Endodermal cell (in vitro differentiated cells): ENCODE data around the gene PLEKHG3. TPM values are rescaled to one million over a fixed set of nuclear protein-coding genes. Genes with fewer than 3 reads are reported as not detected.
"Not testable (repeated sequence)": the region's sequence is repeated elsewhere in the genome, so short reads cannot be mapped to it uniquely, and the experiment has no call there.

Experiments
- DNase-seq: peaks from one replicate; pipeline ENCODE4 v3.0.0-alpha.2; 2017
- H3K27ac ChIP-seq: 2 replicates; pipeline ENCODE4 v1.5.1; 2013; ENCODE audit warnings: mild to moderate bottlenecking, low read depth, low read length, moderate library complexity
- H3K27me3 ChIP-seq: 2 replicates; pipeline ENCODE4 v1.6.1; 2013; ENCODE audit warnings: mild to moderate bottlenecking, low read length, moderate library complexity; ENCODE audit not compliant: insufficient read depth, control insufficient read depth, poor library complexity, severe bottlenecking
- H3K36me3 ChIP-seq: 2 replicates; pipeline ENCODE4 v1.7.0; 2013; ENCODE audit warnings: mild to moderate bottlenecking, low read length, moderate library complexity; ENCODE audit not compliant: control insufficient read depth, insufficient read depth
- H3K4me1 ChIP-seq: one replicate; pipeline ENCODE4 v1.7.0; 2013; ENCODE audit warnings: low read length; ENCODE audit not compliant: control insufficient read depth, insufficient read depth
- H3K4me3 ChIP-seq: 2 replicates; pipeline ENCODE4 v1.5.1; 2013; ENCODE audit warnings: mild to moderate bottlenecking, low read length, moderate library complexity
- H3K9ac ChIP-seq: 2 replicates; pipeline ENCODE4 v1.6.1; 2013; ENCODE audit warnings: mild to moderate bottlenecking, low read length, moderate library complexity; ENCODE audit not compliant: poor library complexity, severe bottlenecking; ENCODE audit errors: extremely low read depth
- H3K9me3 ChIP-seq: 2 replicates; pipeline ENCODE4 v1.6.1; 2013; ENCODE audit warnings: mild to moderate bottlenecking, low read length, moderate library complexity; ENCODE audit not compliant: control insufficient read depth
- H3K27ac Mint-ChIP-seq: 2 replicates; pipeline ENCODE4 v1.8.0; 2020; ENCODE audit warnings: mixed read lengths
- H3K27me3 Mint-ChIP-seq: 2 replicates; pipeline ENCODE4 v1.8.0; 2021; ENCODE audit warnings: mild to moderate bottlenecking, mixed read lengths; ENCODE audit not compliant: insufficient read depth
- H3K36me3 Mint-ChIP-seq: 2 replicates; pipeline ENCODE4 v1.8.0; 2020; ENCODE audit warnings: low read depth, mixed read lengths
- H3K4me1 Mint-ChIP-seq: 2 replicates; pipeline ENCODE4 v1.8.0; 2020; ENCODE audit warnings: mixed read lengths
- H3K4me3 Mint-ChIP-seq: 2 replicates; pipeline ENCODE4 v1.8.0; 2020; ENCODE audit warnings: mild to moderate bottlenecking, moderate library complexity, mixed read lengths
- H3K9me3 Mint-ChIP-seq: 2 replicates; pipeline ENCODE4 v1.8.0; 2020; ENCODE audit warnings: mild to moderate bottlenecking, mixed read lengths
- CTCF ChIP-seq: fragments of 200-600 bp; sonication (generic); conservative IDR thresholded peaks from 2 replicates; pipeline ENCODE4 v1.5.0; 2021; ENCODE audit warnings: antibody characterized with exemption, mild to moderate bottlenecking
- WGBS, 2 experiments: methylation state at CpG; one replicate each; pipeline versions ENCODE4 v1.1.5 to v1.1.7; 2013; ENCODE audit warnings: missing lambda C conversion rate in 2 of 2, mixed read lengths in 1 of 2; ENCODE audit not compliant: insufficient coverage in 1 of 2, insufficient read length in 1 of 2; 5-methylcytosine and 5-hydroxymethylcytosine counted together
- total RNA-seq, 2 donors: library from RNA; stranded (reverse); fragmentation: NEBNext Ultra II Directional in 1 of 2; extraction: Animal tissue kit (Norgen Biotek cat#: 25700) in 1 of 2; gene quantifications; 2 replicates in 1 of 2; 3 replicates in 1 of 2; pipeline ENCODE4 v1.2.1, GENCODE V29; 2021

PLEKHG3 gene
- total RNA-seq, 2 donors from 2014 or later, result 31.7 to 52.6 TPM

- H3K4me1 ChIP-seq, result no peaks in the 10 kb centered on the region
- no peaks in the 10 kb centered on the region for H3K36me3 ChIP-seq
- no peak overlapping the region for H3K4me3 Mint-ChIP-seq
- H3K4me3 ChIP-seq, result no peak overlapping the region
- H3K9me3 ChIP-seq, result peaks cover 29% of the 10 kb centered on the region
- no peaks in the 10 kb centered on the region for H3K27me3 ChIP-seq
- H3K27me3 Mint-ChIP-seq, result no peaks in the 10 kb centered on the region
- 95 to 98% methylated on average over 18 to 35 of the region's 35 CpGs for WGBS, 2 experiments
- DNase-seq, result no peak
- no peak for TF ChIP-seq CTCF
- H3K9me3 Mint-ChIP-seq, result peaks cover 27% of the 10 kb centered on the region
- peaks cover 2% of the 10 kb centered on the region for H3K4me1 Mint-ChIP-seq
- H3K9ac ChIP-seq, result no peak overlapping the region
- H3K27ac Mint-ChIP-seq, result no peak overlapping the region
- no peaks in the 10 kb centered on the region for H3K36me3 Mint-ChIP-seq
- no peak overlapping the region for H3K27ac ChIP-seq
Observed at GRCh38 chr14:64658201-64658600, 46.0 kb upstream of the PLEKHG3 start.

DNA sequence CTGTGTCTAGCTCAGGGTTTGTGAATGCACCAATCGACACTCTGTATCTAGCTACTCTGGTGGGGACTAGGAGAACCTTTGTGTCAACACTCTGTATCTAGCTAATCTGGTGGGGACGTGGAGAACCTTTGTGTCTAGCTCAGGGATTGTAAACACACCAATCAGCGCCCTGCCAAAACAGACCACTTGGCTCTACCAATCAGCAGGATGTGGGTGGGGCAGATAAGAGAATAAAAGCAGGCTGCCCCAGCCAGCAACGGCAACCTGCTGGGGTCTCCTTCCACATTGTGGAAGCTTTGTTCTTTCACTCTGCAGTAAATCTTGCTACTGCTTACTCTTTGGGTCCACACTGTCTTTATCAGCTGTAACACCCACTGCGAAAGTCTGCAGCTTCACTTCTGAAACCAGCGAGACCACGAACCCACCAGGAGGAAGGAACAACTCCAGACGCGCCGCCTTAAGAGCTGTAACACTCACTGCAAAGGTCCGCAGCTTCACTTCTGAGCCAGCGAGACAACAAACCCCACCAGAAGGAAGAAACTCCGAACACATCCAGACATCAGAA, 45.4 kb upstream of the PLEKHG3 start:
- Histone ChIP-seq H3K4me3 (peak overlapping the region; percentile 62), H3K9me3 (peaks cover 29% of the 10 kb centered on the region)
- not testable (repeated sequence) for H3K27me3 Mint-ChIP-seq, H3K4me1 Mint-ChIP-seq, H3K4me3 Mint-ChIP-seq, H3K27me3 ChIP-seq, H3K27ac ChIP-seq, DNase-seq, H3K36me3 ChIP-seq, H3K9ac ChIP-seq, H3K27ac Mint-ChIP-seq, H3K36me3 Mint-ChIP-seq, H3K4me1 ChIP-seq
- peaks cover 27% of the 10 kb centered on the region for H3K9me3 Mint-ChIP-seq
- WGBS, 2 experiments, result 87 to 91% methylated on average over 5 to 13 of the region's 13 CpGs

- no peak overlapping the region for H3K27ac Mint-ChIP-seq
- peaks cover 29% of the 10 kb centered on the region for H3K9me3 ChIP-seq
- H3K36me3 ChIP-seq, result no peaks in the 10 kb centered on the region
- no peaks in the 10 kb centered on the region for H3K36me3 Mint-ChIP-seq
- no peak overlapping the region for H3K27ac ChIP-seq
- WGBS, 2 experiments, result 93 to 100% methylated on average over 1 to 5 of the region's 5 CpGs
- H3K27me3 Mint-ChIP-seq, result no peaks in the 10 kb centered on the region
- no peak for DNase-seq
- H3K4me1 Mint-ChIP-seq, result peaks cover 2% of the 10 kb centered on the region
- TF ChIP-seq CTCF, result no peak
- H3K4me3 ChIP-seq, result peak overlapping the region; percentile 62
- H3K9ac ChIP-seq, result no peak overlapping the region
- no peaks in the 10 kb centered on the region for H3K27me3 ChIP-seq
- no peaks in the 10 kb centered on the region for H3K4me1 ChIP-seq
- H3K9me3 Mint-ChIP-seq, result peaks cover 27% of the 10 kb centered on the region
- H3K4me3 Mint-ChIP-seq, result no peak overlapping the region
Observed at GRCh38 chr14:64659366-64659765, 44.9 kb upstream of the PLEKHG3 start.

DNA sequence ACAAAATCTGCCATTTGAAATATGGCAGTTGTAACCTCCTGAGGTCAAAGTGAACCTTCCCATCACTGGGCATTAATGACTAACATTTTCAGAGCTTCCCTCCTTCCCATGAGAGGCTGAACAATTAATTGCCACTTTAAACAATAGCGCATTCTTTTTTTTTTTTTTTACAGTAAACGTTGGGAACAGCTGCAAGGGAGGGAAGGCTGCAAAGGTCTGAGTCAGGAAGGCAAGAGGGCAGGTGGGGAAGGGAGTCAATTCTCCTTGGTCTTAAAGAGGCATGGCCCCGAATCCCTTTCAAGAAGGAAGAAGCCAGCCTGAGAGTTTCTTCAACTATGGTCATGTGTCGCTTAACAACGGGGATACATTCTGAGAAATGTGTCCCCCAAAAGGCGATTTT, 41.0 kb upstream of the PLEKHG3 start:
- no peaks in the 10 kb centered on the region for H3K27me3 ChIP-seq
- WGBS, 2 experiments, result 80 to 85% methylated on average over 5 to 6 of the region's 6 CpGs
- H3K4me1 Mint-ChIP-seq, result peaks cover 2% of the 10 kb centered on the region
- peaks cover 20% of the 10 kb centered on the region for H3K9me3 Mint-ChIP-seq
- no peak overlapping the region for H3K4me3 ChIP-seq
- H3K27me3 Mint-ChIP-seq, result no peaks in the 10 kb centered on the region
- no peak for TF ChIP-seq CTCF
- no peak for DNase-seq
- no peak overlapping the region for H3K27ac ChIP-seq
- no peak overlapping the region for H3K4me3 Mint-ChIP-seq
- H3K9ac ChIP-seq, result no peak overlapping the region
- H3K36me3 ChIP-seq, result no peaks in the 10 kb centered on the region
- peaks cover 18% of the 10 kb centered on the region for H3K9me3 ChIP-seq
- H3K27ac Mint-ChIP-seq, result peak overlapping the region; percentile 58
- no peaks in the 10 kb centered on the region for H3K4me1 ChIP-seq
- H3K36me3 Mint-ChIP-seq, result no peaks in the 10 kb centered on the region
